Nucleus accumbens (tissue), 56 donors: ENCODE data around the gene SMU1.

Experiments used
- DNase-seq, 56 donors: peaks; one replicate each; lab custom pipeline; 2025; lab: John Stamatoyannopoulos, UW

The SMU1 gene

DNA sequence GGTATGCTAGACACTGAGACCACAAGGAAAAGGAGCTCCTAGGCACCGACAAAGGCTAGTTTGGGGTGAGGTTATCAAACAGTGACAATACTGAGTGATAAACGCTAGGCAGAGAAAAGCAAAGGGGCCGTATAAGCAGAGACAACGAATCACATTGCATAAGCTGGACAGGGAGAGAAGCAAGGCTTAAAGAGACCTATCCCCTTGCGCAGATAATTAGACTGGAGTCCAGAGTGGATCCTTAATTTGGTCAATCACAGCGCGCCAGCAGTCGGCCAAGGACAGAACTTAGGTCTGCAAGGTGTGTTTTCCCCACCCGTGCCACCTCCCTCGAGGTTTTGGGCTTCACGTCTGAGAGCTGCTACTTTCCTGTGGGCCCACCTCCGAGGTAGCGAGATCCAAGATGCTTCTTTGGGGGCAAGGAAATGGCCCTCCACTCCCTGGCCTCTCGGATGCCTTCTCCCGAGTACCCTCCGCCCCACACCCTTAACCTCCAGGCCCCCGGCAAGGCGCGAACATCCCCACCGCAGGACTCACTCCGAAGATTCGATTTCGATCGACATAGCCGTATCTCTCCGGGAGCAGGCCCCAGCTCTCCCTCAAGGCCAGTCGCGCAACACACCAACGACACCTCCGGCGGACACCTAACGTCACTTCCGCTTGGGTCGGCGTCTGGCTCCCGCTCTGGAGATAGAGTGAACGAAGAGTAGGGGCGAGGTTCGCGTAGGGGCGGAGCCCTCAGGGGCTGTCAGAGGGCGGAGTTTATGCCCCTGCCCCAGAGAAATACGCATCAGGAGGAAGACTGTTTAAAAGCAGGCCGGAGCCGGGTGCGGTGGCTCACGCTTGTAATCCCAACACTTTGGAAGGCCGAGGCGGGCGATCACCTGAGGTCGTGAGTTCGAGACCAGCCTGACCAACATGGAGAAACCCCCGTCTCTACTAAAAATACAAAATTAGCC is at the start of gene SMU1:
Gene SMU1 (minus strand): TSS at position 629 of the 959 bp plus-strand sequence. CDS start 66 bp downstream, at position 563.
- DNase-seq, result peak; percentile 51 to 99 (median 93)

GRCh38 chr9:33125461-33125860 is 49.0 kb upstream of the SMU1 start:
- DNase-seq, result no peak

DNA sequence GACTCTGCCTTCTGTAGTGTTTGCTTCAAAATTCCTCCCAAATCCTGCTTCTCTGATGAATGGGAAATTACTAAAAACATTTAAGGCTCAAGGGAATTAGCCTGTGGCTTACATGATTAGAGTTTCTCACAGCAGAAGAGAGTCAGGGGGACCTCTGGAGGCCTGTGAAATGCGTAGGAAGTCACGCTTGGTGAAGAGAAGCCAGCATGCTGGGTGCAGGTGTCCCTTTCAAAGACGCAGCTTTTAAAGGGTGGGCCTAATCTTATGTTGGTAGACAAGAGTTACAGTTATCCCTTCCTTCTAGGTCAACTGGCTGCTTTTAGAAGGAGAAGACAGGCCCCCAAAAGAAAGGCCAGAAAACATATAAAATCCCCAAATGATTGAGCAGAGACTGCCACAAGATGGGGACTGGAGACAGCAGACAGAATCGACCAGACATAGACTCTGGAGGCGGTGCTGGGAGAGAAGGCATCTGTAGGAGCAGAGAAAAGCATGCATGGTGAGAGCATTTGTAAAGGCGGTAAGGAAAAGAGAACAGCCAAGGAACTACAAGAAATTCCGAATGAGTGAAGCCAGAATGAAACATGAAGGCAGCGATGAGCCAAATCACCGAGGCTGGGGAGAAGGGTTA is 48.4 kb upstream of the SMU1 start:
- DNase-seq, result peak in 7 of 56 donors; percentile 5 to 39 (median 24)

DNA sequence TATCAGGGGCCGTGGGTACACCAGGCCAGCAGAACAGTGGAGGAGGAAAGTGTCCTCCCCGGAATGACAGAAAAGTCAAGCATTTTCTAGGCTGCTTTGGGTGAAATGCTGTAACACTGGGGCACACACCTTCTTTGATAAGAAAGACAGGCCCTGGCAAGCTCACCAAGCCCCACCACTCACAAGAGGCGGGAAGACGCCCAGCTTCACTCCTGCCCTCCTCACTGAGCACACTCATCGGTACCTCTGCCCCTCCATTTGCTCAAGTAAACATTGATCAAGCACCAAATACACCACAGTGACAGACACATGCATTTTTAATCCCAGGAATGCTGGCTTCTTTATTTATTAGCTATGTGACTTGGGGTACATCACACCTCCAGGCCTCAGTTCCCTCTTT is 47.6 kb upstream of the SMU1 start:
- no peak for DNase-seq

- DNase-seq, result no peak
Measured at GRCh38 chr9:33123407-33124031, 47.0 kb upstream of the SMU1 start.

GRCh38 chr9:33120620-33121019 is 44.1 kb upstream of the SMU1 start:
- DNase-seq, result no peak

DNA sequence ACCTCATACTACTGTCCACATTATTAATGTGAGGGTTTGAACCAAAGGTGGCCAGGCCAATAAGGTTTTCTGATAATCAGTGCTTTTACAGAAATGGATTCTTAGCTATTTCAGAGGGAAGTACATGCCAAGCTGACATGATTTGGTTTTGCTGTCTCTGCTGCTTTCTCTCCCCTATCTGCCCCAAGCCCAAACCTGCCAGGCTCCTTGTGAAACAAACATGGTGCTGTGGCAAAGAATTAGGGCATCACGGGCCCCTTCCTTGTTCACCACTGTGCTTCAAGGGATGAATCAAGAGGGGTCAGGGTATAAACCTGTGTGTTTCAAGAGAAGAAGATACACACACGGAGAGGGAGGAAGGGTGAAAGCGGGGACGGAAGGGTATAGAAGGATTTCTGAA is 41.3 kb upstream of the SMU1 start:
- no peak for DNase-seq

GRCh38 chr9:33117306-33117705 is 40.8 kb upstream of the SMU1 start:
- no peak for DNase-seq

DNA sequence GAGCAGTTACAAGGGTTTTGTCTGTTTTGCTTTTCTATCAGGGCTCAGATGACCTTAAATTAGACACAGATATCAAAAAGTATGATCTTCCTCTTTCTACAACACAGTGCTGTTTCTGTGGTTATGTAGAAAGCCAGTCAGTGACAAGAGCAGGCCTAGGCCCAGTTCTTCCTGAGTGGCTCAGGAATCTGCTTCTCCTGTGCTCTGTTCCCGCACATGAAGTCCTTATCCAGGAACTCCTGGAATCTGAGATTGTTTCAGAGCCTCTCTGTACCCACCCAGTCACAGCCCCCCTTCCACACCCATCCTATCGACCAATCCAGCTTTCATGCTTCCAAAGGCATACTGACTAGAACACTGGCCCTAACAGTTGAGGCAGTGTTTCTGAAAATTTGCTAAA is 40.4 kb upstream of the SMU1 start:
- no peak for DNase-seq

GRCh38 chr9:33114746-33115145 is 38.3 kb upstream of the SMU1 start:
- DNase-seq, result no peak

GRCh38 chr9:33113799-33114547 is 37.5 kb upstream of the SMU1 start:
- no peak for DNase-seq

- no peak for DNase-seq
Measured at GRCh38 chr9:33112094-33112493, 35.6 kb upstream of the SMU1 start.

GRCh38 chr9:33111631-33112030 is 35.2 kb upstream of the SMU1 start:
- no peak for DNase-seq

GRCh38 chr9:33110686-33111085 is 34.2 kb upstream of the SMU1 start:
- DNase-seq, result no peak

- DNase-seq, result no peak
Measured at GRCh38 chr9:33109850-33110595, 33.5 kb upstream of the SMU1 start.

DNA sequence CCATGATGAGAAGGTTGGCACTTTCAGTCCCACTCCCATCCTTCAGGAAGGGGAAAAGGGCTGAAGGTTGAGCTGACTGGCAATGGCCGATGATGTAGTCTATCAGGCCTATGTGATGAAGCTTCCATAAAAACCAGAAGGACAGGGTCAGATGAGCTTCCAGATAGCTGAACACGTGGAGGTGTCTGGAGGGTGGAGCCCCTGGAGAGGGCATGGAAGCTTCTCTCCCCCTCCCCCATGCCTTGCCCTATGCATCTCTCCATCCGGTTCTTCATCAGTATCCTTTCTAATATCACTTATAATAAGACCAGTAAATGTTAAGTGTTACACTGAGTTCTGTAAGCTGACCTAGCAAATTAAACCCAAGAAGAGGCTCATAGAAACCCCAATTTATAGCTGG is 32.6 kb upstream of the SMU1 start:
- DNase-seq, result no peak

GRCh38 chr9:33108472-33108871 is 32.0 kb upstream of the SMU1 start:
- no peak for DNase-seq

GRCh38 chr9:33107762-33108161 is 31.3 kb upstream of the SMU1 start:
- DNase-seq, result no peak

- no peak for DNase-seq
Measured at GRCh38 chr9:33106827-33107621, 30.6 kb upstream of the SMU1 start.
